MCF 10A (cell line): ENCODE data around the gene SS18L1. TPM values are rescaled to one million over a fixed set of nuclear protein-coding genes. Genes with fewer than 3 reads are reported as not detected.
A peak's percentile ranks its signal among the peaks of the same experiment; 100 is the strongest.

Experiments used
- Bru-seq: library from RNA; stranded (reverse); fragments of 400-500 nt; gene quantifications from one replicate; lab custom pipeline; 2021; lab: Mats Ljungman, UMichigan
- BruChase-seq, 2 experiments: library from RNA; stranded (reverse); fragments of 400-500 nt; gene quantifications; one replicate each; lab custom pipeline; 2021; lab: Mats Ljungman, UMichigan
- BruUV-seq: library from RNA; stranded (reverse); fragments of 400-500 nt; replicated peaks from 2 replicates; lab custom pipeline; 2021; lab: Mats Ljungman, UMichigan
- CTCF ChIA-PET: fragments of 300-600 bp; sonication (Branson Sonifier 250); formaldehyde crosslinking; extraction: SDS; loops from one replicate; lab custom pipeline; 2021; ENCODE audit warnings: antibody characterized with exemption, inconsistent platforms; lab: Yijun Ruan, JAX
- POLR2A ChIA-PET: fragments of 300-600, 350-650 bp; sonication (Branson Sonifier 250); formaldehyde crosslinking; extraction: SDS; loops from one replicate; lab custom pipeline; 2020; ENCODE audit warnings: antibody characterized with exemption, inconsistent platforms; lab: Yijun Ruan, JAX
- DNase-seq: peaks from one replicate; pipeline ENCODE4 v3.0.0-alpha.2; 2018; ENCODE audit not compliant: unreplicated experiment
- H3K27ac Mint-ChIP-seq: one replicate; pipeline ENCODE4 v1.8.0; 2022; ENCODE audit warnings: mild to moderate bottlenecking, low read depth, mixed read lengths; ENCODE audit not compliant: unreplicated experiment
- H3K27me3 Mint-ChIP-seq: one replicate; pipeline ENCODE4 v1.8.0; 2022; ENCODE audit warnings: mixed read lengths; ENCODE audit not compliant: insufficient read depth, unreplicated experiment
- H3K36me3 Mint-ChIP-seq: one replicate; pipeline ENCODE4 v1.8.0; 2022; ENCODE audit warnings: mild to moderate bottlenecking, moderate library complexity, mixed read lengths; ENCODE audit not compliant: insufficient read depth, unreplicated experiment
- H3K4me1 Mint-ChIP-seq: one replicate; pipeline ENCODE4 v1.8.0; 2022; ENCODE audit warnings: mixed read lengths; ENCODE audit not compliant: insufficient read depth, unreplicated experiment
- H3K4me3 Mint-ChIP-seq: one replicate; pipeline ENCODE4 v1.8.0; 2022; ENCODE audit warnings: mild to moderate bottlenecking, moderate library complexity, mixed read lengths; ENCODE audit not compliant: unreplicated experiment
- H3K9me3 Mint-ChIP-seq: one replicate; pipeline ENCODE4 v1.8.0; 2022; ENCODE audit warnings: mixed read lengths; ENCODE audit not compliant: unreplicated experiment
- CTCF ChIP-seq: fragments of 200-600 bp; IDR thresholded peaks from one replicate; pipeline ENCODE4 v1.8.0; 2022; ENCODE audit warnings: antibody characterized with exemption, mild to moderate bottlenecking; ENCODE audit not compliant: unreplicated experiment
- intact Hi-C: fragments of 100-400 bp; cut with micrococcal nuclease; formaldehyde crosslinking; loops from 2 replicates; pipeline ENCODE4 v1.14.1; 2022
- long read RNA-seq: library from polyadenylated mRNA; stranded (forward); transcript quantifications from one replicate; pipeline ENCODE4 v2.0.0, GENCODE V29; 2022
- total RNA-seq: library from RNA; stranded (reverse); gene quantifications from 2 replicates; pipeline ENCODE4 v1.2.3, GENCODE V29; 2022

Gene SS18L1
- total RNA-seq (16.1 and 17.9 TPM in 2 replicates), Bru-seq, nascent RNA (percentile 61 among the genes with signal in this experiment), BruChase-seq, experiment 1, labeled RNA remaining after a 6-hour chase (percentile 79 among the genes with signal in this experiment), BruChase-seq, experiment 2, labeled RNA remaining after a 2-hour chase (percentile 78 among the genes with signal in this experiment)
- long read RNA-seq, full-length matches to known transcripts: 1 of 7 reads
- long read RNA-seq, partial matches to known transcripts: 0 of 7 reads
- long read RNA-seq, other reads (novel, unspliced or antisense): 6 of 7 reads

GRCh38 chr20:62143081-62143956 lies at the start of gene SS18L1, which contains the start of gene PSMA7:
TSS of gene SS18L1 (plus strand) at chr20:62143769. CDS start at chr20:62143821, 52 bp downstream.
TSS of gene PSMA7 (minus strand) at chr20:62143394. CDS start at chr20:62143303, 91 bp downstream.
- Mint-ChIP-seq H3K27me3 (no peaks in the 10 kb centered on the region), H3K27ac (peak within 1 kb of the TSS; percentile 97), H3K4me3 (peak within 1 kb of the TSS; percentile 84), H3K36me3 (peaks cover 55% of the 10 kb centered on the region), H3K4me1 (peaks cover 31% of the 10 kb centered on the region), H3K9me3 (no peaks in the 10 kb centered on the region)
- TF ChIP-seq CTCF: no peak
- intact Hi-C loops: no loop called here
- no TSS peak for BruUV-seq
- ChIA-PET CTCF (interaction anchor here (0.6 to 2.9 kb wide), 2 partner anchors 17 to 132 kb away, joined by 3 to 17 read pairs; no protein-coding TSS in a partner anchor), POLR2A (interaction anchor here (0.7 to 6.0 kb wide), 20 partner anchors 9 to 222 kb away, joined by 3 to 124 read pairs (median 4); partner anchors contain the start of genes LSM14B, MTG2 and TAF4)
- DNase-seq: peak; percentile 84

- Mint-ChIP-seq H3K9me3 (peaks cover 13% of the 10 kb centered on the region), H3K27ac (no peak overlapping the region), H3K4me1 (no peaks in the 10 kb centered on the region), H3K27me3 (peaks cover 15% of the 10 kb centered on the region), H3K36me3 (no peaks in the 10 kb centered on the region), H3K4me3 (no peak overlapping the region)
- no TSS peak for BruUV-seq
- intact Hi-C loops: no loop called here
- CTCF ChIA-PET: interaction anchor here (0.9 kb wide), 1 partner anchor 18 kb away, joined by 3 read pairs; no protein-coding TSS in a partner anchor
- TF ChIP-seq CTCF: no peak
- no peak for DNase-seq
- POLR2A ChIA-PET: no interaction called here
Measured at GRCh38 chr20:62096421-62097380, 46.9 kb upstream of the SS18L1 start.

- POLR2A ChIA-PET: no interaction called here
- Mint-ChIP-seq H3K27me3 (peaks cover 2% of the 10 kb centered on the region), H3K36me3 (no peaks in the 10 kb centered on the region), H3K27ac (no peak overlapping the region), H3K4me1 (no peaks in the 10 kb centered on the region), H3K9me3 (peaks cover 13% of the 10 kb centered on the region), H3K4me3 (no peak overlapping the region)
- no TSS peak for BruUV-seq
- no peak for DNase-seq
- intact Hi-C loops: no loop called here
- TF ChIP-seq CTCF: no peak
- CTCF ChIA-PET: no interaction called here
Measured at GRCh38 chr20:62097881-62098407, 45.6 kb upstream of the SS18L1 start.
